ENCODE results near the gene OLFML2B.

The OLFML2B gene

DNA sequence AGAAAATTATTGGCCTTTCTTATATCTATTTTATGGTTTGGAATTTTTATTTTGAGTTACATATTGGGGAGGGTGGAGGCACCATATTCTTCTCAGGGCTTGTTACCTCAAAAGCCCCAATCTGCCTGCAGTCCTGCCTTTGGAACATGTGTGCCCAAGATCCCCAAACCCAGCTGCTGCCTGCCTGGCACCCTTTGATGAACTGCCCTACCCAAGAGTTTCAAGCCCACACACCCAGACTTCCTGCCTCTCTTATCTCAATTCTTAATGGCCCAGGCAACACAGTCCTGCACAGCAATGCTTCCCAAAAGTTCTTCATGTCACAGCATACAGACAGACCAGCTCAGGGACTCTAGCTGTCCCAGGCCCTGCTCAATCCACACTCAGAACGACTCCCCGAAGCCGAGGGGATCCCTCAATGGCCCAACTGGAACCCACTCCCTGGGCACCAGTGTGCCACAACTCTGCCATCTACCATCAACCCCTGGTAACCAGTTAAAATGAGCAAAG, 19.2 kb downstream of the OLFML2B start:
- TF ChIP-seq, protein P1, sequence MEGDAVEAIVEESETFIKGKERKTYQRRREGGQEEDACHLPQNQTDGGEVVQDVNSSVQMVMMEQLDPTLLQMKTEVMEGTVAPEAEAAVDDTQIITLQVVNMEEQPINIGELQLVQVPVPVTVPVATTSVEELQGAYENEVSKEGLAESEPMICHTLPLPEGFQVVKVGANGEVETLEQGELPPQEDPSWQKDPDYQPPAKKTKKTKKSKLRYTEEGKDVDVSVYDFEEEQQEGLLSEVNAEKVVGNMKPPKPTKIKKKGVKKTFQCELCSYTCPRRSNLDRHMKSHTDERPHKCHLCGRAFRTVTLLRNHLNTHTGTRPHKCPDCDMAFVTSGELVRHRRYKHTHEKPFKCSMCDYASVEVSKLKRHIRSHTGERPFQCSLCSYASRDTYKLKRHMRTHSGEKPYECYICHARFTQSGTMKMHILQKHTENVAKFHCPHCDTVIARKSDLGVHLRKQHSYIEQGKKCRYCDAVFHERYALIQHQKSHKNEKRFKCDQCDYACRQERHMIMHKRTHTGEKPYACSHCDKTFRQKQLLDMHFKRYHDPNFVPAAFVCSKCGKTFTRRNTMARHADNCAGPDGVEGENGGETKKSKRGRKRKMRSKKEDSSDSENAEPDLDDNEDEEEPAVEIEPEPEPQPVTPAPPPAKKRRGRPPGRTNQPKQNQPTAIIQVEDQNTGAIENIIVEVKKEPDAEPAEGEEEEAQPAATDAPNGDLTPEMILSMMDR (IDR thresholded peaks at IDR 0.05; ENCODE audit: low read length, missing control alignments): no peak
- no peak overlapping the region for H3K4me3 ChIP-seq (replicated peaks; ENCODE audit: low read depth, low read length)
- DNase-seq (ENCODE audit: low read depth): no peak

DNA sequence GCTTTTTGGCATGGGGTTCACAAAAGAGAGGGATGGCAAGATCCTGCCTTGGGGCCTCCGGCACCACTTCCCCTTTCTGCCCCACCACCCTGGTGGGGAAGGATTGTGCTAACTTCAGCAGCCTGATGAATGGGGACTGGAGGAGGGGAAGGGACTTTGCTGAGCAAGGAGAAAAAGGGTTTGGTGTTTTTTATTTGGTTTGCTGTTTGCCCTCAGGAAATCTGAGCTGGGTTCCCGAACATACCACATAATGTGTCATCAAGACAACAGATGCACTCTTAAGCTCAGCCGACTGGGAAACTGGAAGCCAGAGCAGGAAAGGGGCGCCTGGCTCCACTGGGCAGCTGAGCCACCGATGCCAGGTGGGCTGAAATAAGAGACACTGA, 19.8 kb downstream of the OLFML2B start:
- TF ChIP-seq, protein P1 (IDR thresholded peaks at IDR 0.05; ENCODE audit: low read length, missing control alignments): no peak
- H3K4me3 ChIP-seq (replicated peaks; ENCODE audit: low read depth, low read length): no peak overlapping the region
- DNase-seq (ENCODE audit: low read depth): peak; percentile 40

DNA sequence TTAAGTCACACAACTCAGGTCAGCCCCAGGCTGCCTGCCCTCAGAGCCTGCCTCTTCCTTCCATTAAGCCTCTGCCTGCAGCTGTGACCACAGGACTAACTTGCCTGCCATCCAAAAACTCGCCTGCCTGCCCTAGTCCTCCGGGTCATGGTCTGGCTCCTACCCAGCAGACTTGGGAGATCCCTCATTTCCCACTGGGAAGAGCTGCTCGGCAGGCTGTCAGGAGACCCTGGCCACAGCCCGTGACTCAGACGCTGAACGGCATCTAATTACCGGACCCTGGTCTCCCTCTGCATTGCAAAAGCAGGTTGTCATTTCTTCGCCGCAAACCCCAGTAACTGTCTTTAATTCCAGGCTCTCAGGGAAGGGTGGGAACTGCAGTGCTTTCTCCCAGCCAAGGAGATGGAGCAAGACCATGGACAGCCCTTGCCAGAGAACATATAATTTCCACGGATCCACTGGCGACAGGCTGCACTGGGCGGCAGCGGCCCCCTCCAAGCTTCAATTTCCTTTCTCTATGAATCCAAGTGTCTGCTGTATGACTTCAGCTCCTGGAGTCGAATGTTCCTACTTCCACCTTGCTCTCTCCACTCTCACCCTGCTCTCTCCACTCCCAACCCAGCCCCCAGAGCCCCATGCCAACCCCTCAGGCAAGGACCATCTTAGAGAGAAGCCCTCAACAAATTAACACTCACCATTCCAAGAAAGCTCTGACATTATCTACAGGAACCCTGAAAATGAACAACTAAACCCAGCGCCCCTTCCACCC, 20.4 kb downstream of the OLFML2B start:
- TF ChIP-seq, protein P1 (IDR thresholded peaks at IDR 0.05; ENCODE audit: low read length, missing control alignments): no peak
- peak; percentile 44 for DNase-seq (ENCODE audit: low read depth)
- no peak overlapping the region for H3K4me3 ChIP-seq (replicated peaks; ENCODE audit: low read depth, low read length)

DNA sequence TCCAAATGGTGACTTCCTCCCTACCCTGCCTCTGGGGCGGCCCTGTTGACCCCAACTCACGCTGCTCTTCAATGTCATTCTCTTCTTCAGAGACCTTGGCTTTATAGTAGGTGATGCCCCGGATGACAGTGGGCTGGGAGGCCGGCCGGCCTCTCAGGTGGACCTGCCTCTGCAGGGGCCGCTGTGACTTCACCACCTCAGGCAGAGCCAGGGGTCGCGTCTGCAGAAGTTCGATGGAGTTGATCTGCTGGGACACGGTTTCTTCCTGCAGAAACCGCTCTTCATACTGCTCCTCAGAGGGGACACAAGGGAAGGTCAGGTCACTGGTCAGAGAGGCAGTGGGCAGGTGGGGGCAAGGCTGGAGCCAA, 23.6 kb downstream of the OLFML2B start:
- DNase-seq (ENCODE audit: low read depth): no peak
- TF ChIP-seq, protein P1 (IDR thresholded peaks at IDR 0.05; ENCODE audit: low read length, missing control alignments): no peak

DNA sequence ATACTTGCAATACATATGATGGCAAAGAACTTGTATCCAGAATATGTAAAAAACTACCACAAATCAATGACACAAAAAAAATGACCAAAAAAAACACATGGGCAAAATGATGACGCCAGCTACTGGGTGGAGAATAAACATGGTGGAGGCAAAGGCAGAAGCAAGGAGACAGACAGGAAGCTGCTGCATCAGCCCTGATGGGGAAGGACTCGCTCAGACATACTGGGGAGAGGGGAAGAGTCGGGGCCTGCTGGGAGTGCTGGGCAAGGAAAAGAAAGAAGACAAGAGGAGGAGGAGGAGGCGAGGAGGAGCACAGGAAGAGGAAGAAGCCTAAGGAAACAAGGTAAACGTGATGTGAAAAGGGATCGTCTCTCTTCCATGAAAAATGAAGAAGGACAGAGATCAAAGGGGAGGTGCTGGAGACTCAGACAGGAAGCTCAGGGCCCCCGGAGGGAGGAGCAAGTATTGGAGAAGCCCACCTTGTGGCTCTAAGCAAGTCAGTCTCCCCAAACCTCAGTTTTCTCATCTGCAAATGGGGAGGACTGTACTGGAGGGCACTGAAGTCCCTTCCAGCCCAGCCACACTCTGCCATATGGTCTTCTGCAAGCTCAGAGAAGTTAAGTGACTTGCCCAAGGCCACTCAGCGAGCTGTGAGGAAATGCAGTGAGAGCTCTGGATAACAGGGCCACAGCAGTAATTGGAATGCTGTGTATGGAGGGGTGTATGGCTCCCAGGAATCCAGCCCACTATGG, 24.2 kb downstream of the OLFML2B start:
- H3K4me3 ChIP-seq (replicated peaks; ENCODE audit: low read depth, low read length): no peak overlapping the region
- no peak for DNase-seq (ENCODE audit: low read depth)
- TF ChIP-seq, protein P1 (IDR thresholded peaks at IDR 0.05; ENCODE audit: low read length, missing control alignments): no peak

More for the DNA sequence above, 23.6 kb downstream of the OLFML2B start:
- no peak overlapping the region for H3K4me3 ChIP-seq (replicated peaks; ENCODE audit: low read depth, low read length)

DNA sequence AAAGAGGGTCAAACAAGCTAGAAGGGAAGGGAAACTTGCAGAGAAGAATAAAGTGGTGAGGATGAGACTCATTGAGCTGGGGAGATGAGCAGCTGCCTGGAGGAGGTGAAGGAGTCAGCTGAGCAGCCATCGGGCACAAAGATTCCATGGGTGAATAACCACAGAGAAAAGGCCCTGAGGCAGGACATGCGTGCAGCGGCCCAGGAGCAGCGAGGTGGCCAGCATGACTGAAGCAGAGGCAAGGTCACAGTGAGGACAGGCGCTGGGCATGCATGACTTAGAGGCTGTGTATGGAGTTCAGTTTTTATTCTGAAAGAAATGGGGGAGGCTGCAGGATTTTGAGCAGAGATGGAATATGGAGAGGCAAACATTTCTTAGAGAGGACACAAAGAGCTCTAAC, 24.9 kb downstream of the OLFML2B start:
- DNase-seq (ENCODE audit: low read depth): no peak
- TF ChIP-seq, protein P1 (IDR thresholded peaks at IDR 0.05; ENCODE audit: low read length, missing control alignments): no peak
- no peak overlapping the region for H3K4me3 ChIP-seq (replicated peaks; ENCODE audit: low read depth, low read length)

All from fibroblast of pulmonary artery (primary cell).